Measurements from ENCODE around the gene NYAP1. TPM values are rescaled to one million over a fixed set of nuclear protein-coding genes. Genes with fewer than 3 reads are reported as not detected.
A peak's percentile ranks its signal among the peaks of the same experiment; 100 is the strongest.
"Not testable (repeated sequence)": the region's sequence is repeated elsewhere in the genome, so short reads cannot be mapped to it uniquely, and the experiment has no call there.

Gene NYAP1
- polyA plus RNA-seq, 3 donors: 1.6 to 2.9 (median 2.4) TPM

- DNase-seq (ENCODE audit: extremely low read depth in 1 of 11, low read depth in 9 of 11, low spot score in 4 of 11): not testable (repeated sequence)
Observed at GRCh38 chr7:100528108-100528866, 44.6 kb downstream of the NYAP1 start.

- no peak for DNase-seq (ENCODE audit: extremely low read depth in 1 of 11, low read depth in 9 of 11, low spot score in 4 of 11)
Observed at GRCh38 chr7:100532165-100533022, 48.7 kb downstream of the NYAP1 start.

GRCh38 chr7:100535982-100536381 lies 52.3 kb downstream of the NYAP1 start:
- not testable (repeated sequence) for DNase-seq (ENCODE audit: extremely low read depth in 1 of 11, low read depth in 9 of 11, low spot score in 4 of 11)

- not testable (repeated sequence) for DNase-seq (ENCODE audit: extremely low read depth in 1 of 11, low read depth in 9 of 11, low spot score in 4 of 11)
Observed at GRCh38 chr7:100536695-100537094, 53.0 kb downstream of the NYAP1 start.

GRCh38 chr7:100538348-100538653 lies 54.6 kb downstream of the NYAP1 start:
- no peak for DNase-seq (ENCODE audit: extremely low read depth in 1 of 11, low read depth in 9 of 11, low spot score in 4 of 11)

- DNase-seq (ENCODE audit: extremely low read depth in 1 of 11, low read depth in 9 of 11, low spot score in 4 of 11): peak; percentile 97 to 100 (median 99)
Observed at GRCh38 chr7:100538654-100539435, 55.1 kb downstream of the NYAP1 start, which contains the start of gene AGFG2. Gene AGFG2 (plus strand): TSS chr7:100539203. CDS start chr7:100539347, 144 bp downstream.

- no peak for DNase-seq (ENCODE audit: extremely low read depth in 1 of 11, low read depth in 9 of 11, low spot score in 4 of 11)
Observed at GRCh38 chr7:100539436-100540006, 55.8 kb downstream of the NYAP1 start.

- DNase-seq (ENCODE audit: extremely low read depth in 1 of 11, low read depth in 9 of 11, low spot score in 4 of 11): no peak
Observed at GRCh38 chr7:100540073-100540723, 56.5 kb downstream of the NYAP1 start.

- DNase-seq (ENCODE audit: extremely low read depth in 1 of 11, low read depth in 9 of 11, low spot score in 4 of 11): not testable (repeated sequence)
Observed at GRCh38 chr7:100541309-100541708, 57.6 kb downstream of the NYAP1 start.

- DNase-seq (ENCODE audit: extremely low read depth in 1 of 11, low read depth in 9 of 11, low spot score in 4 of 11): no peak
Observed at GRCh38 chr7:100543586-100543985, 59.9 kb downstream of the NYAP1 start.

- DNase-seq (ENCODE audit: extremely low read depth in 1 of 11, low read depth in 9 of 11, low spot score in 4 of 11): no peak
Observed at GRCh38 chr7:100544386-100544785, 60.7 kb downstream of the NYAP1 start.

Other genes with a start within 250 kb of the NYAP1 start
- 1 to 10 TPM; 6.8 to 9.0 (median 8.0) TPM for gene SPDYE3, start 176.2 kb upstream of the NYAP1 start, polyA plus RNA-seq (ENCODE audit: insufficient read length in 3 of 3)
- gene PILRB, start 125.8 kb upstream of the NYAP1 start, polyA plus RNA-seq (ENCODE audit: insufficient read length in 3 of 3): 10 to 100 TPM; 36.0 to 58.2 (median 37.6) TPM
- gene PILRA, start 110.4 kb upstream of the NYAP1 start, polyA plus RNA-seq (ENCODE audit: insufficient read length in 3 of 3): 1 to 10 TPM; 4.7 to 8.0 (median 6.6) TPM
- 1 to 10 TPM; 4.7 to 7.5 (median 5.9) TPM for gene ZCWPW1, start 55.2 kb upstream of the NYAP1 start, polyA plus RNA-seq (ENCODE audit: insufficient read length in 3 of 3)
- gene MEPCE, start 54.1 kb upstream of the NYAP1 start, polyA plus RNA-seq (ENCODE audit: insufficient read length in 3 of 3): 10 to 100 TPM; 50.6 to 65.3 (median 54.1) TPM
- 10 to 100 TPM; 14.8 to 20.9 (median 19.5) TPM for gene PPP1R35, start 47.4 kb upstream of the NYAP1 start, polyA plus RNA-seq (ENCODE audit: insufficient read length in 3 of 3)
- 1 to 10 TPM in 2 of 3 donors, under 1 TPM in 1; 0.99 to 2.0 (median 1.4) TPM for gene SPACDR, start 19.7 kb upstream of the NYAP1 start, polyA plus RNA-seq (ENCODE audit: insufficient read length in 3 of 3)
- 10 to 100 TPM; 30.9 to 52.8 (median 49.4) TPM for gene TSC22D4, start 4.7 kb upstream of the NYAP1 start, polyA plus RNA-seq (ENCODE audit: insufficient read length in 3 of 3)
- gene AGFG2, start 55.3 kb downstream of the NYAP1 start, polyA plus RNA-seq (ENCODE audit: insufficient read length in 3 of 3): 10 to 100 TPM in 2 of 3 donors, 1 to 10 TPM in 1; 9.2 to 13.6 (median 13.1) TPM
- 1 to 10 TPM; 4.6 to 9.9 (median 7.5) TPM for gene SAP25, start 90.0 kb downstream of the NYAP1 start, polyA plus RNA-seq (ENCODE audit: insufficient read length in 3 of 3)
- 10 to 100 TPM; 28.7 to 56.4 (median 46.5) TPM for gene LRCH4, start 102.2 kb downstream of the NYAP1 start, polyA plus RNA-seq (ENCODE audit: insufficient read length in 3 of 3)
- 1 to 10 TPM; 1.7 to 2.5 (median 1.7) TPM for gene FBXO24, start 102.4 kb downstream of the NYAP1 start, polyA plus RNA-seq (ENCODE audit: insufficient read length in 3 of 3)
- 100 to 1,000 TPM in 2 of 3 donors, 10 to 100 TPM in 1; 92.2 to 146 (median 141) TPM for gene PCOLCE, start 118.4 kb downstream of the NYAP1 start, polyA plus RNA-seq (ENCODE audit: insufficient read length in 3 of 3)
- gene MOSPD3, start 128.6 kb downstream of the NYAP1 start, polyA plus RNA-seq (ENCODE audit: insufficient read length in 3 of 3): 10 to 100 TPM; 20.6 to 31.9 (median 28.8) TPM
- 1 to 10 TPM in 1 of 3 donors, under 1 TPM in 2; 0.95 to 1.1 (median 0.98) TPM for gene TFR2, start 157.6 kb downstream of the NYAP1 start, polyA plus RNA-seq (ENCODE audit: insufficient read length in 3 of 3)
- gene ACTL6B, start 172.5 kb downstream of the NYAP1 start, polyA plus RNA-seq (ENCODE audit: insufficient read length in 3 of 3): not detected
- gene GNB2, start 189.8 kb downstream of the NYAP1 start, polyA plus RNA-seq (ENCODE audit: insufficient read length in 3 of 3): 100 to 1,000 TPM; 173 to 224 (median 197) TPM
- 10 to 100 TPM; 34.0 to 66.0 (median 46.5) TPM for gene GIGYF1, start 210.3 kb downstream of the NYAP1 start, polyA plus RNA-seq (ENCODE audit: insufficient read length in 3 of 3)
- gene POP7, start 222.2 kb downstream of the NYAP1 start, polyA plus RNA-seq (ENCODE audit: insufficient read length in 3 of 3): 10 to 100 TPM; 20.7 to 30.8 (median 23.7) TPM
- under 1 TPM in 2 of 3 donors, not detected in 1; 0.14 to 0.38 TPM for gene EPO, start 236.5 kb downstream of the NYAP1 start, polyA plus RNA-seq (ENCODE audit: insufficient read length in 3 of 3)
- under 1 TPM in 2 of 3 donors, not detected in 1; 0.02 to 0.03 TPM for gene ZAN, start 249.7 kb downstream of the NYAP1 start, polyA plus RNA-seq (ENCODE audit: insufficient read length in 3 of 3)